Measurements from ENCODE around the gene SIGLECL1.

SIGLECL1 gene

DNA sequence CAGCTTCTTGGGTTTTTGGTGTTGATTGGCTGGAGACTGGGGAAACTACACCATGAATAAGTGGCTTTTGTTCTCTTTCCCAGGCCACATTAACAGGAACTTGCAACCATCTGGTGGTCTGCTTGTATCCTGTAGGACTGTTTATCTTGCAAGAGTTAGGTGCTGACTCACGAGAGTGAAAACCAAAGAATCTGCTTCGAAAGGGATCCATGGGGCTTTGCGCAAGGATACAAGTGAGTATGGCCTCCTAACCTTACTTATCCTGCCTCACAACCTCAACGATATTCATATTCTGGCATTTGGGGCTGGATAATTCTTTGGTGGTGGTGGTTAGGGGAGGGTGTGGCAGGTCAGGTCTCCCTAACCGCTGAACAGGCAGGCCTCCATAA, 4.7 kb upstream of the SIGLECL1 start:
- H3K27ac ChIP-seq (ENCODE audit: low read length) = no peak overlapping the region
- no peaks in the 10 kb centered on the region for H4K20me1 ChIP-seq (ENCODE audit: insufficient read depth, low read length)
- ATAC-seq (ENCODE audit: insufficient read depth, low read depth) = no peak
- H3K36me3 ChIP-seq (ENCODE audit: insufficient read depth, low read length) = no peaks in the 10 kb centered on the region
- no peak overlapping the region for H3K9ac ChIP-seq (ENCODE audit: low read depth, low read length)
- H3K79me2 ChIP-seq (ENCODE audit: insufficient read depth, low read length) = no peaks in the 10 kb centered on the region
- no peak for TF ChIP-seq EZH2 (IDR thresholded peaks at IDR 0.05; ENCODE audit: borderline replicate concordance, low read depth, low read length, severe bottlenecking)
- TF ChIP-seq, protein P1, sequence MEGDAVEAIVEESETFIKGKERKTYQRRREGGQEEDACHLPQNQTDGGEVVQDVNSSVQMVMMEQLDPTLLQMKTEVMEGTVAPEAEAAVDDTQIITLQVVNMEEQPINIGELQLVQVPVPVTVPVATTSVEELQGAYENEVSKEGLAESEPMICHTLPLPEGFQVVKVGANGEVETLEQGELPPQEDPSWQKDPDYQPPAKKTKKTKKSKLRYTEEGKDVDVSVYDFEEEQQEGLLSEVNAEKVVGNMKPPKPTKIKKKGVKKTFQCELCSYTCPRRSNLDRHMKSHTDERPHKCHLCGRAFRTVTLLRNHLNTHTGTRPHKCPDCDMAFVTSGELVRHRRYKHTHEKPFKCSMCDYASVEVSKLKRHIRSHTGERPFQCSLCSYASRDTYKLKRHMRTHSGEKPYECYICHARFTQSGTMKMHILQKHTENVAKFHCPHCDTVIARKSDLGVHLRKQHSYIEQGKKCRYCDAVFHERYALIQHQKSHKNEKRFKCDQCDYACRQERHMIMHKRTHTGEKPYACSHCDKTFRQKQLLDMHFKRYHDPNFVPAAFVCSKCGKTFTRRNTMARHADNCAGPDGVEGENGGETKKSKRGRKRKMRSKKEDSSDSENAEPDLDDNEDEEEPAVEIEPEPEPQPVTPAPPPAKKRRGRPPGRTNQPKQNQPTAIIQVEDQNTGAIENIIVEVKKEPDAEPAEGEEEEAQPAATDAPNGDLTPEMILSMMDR (IDR thresholded peaks at IDR 0.05; ENCODE audit: borderline replicate concordance, extremely low read depth, low read length, poor library complexity, severe bottlenecking) = no peak
- no peaks in the 10 kb centered on the region for H3K4me1 ChIP-seq (ENCODE audit: insufficient read depth, low read length)
- H3K4me3 ChIP-seq (ENCODE audit: low read depth in 1 of 2, low read length in 2 of 2) = no peak overlapping the region
- H3K27me3 ChIP-seq (ENCODE audit: insufficient read depth, low read length, poor library complexity) = no peaks in the 10 kb centered on the region
- H3K4me2 ChIP-seq (ENCODE audit: insufficient read depth, low read length) = no peak overlapping the region
- DNase-seq = no peak
- H2AFZ ChIP-seq (ENCODE audit: low read depth, low read length) = no peak overlapping the region
- H3K9me3 ChIP-seq (ENCODE audit: insufficient read depth, low read length, severe bottlenecking) = no peaks in the 10 kb centered on the region

GRCh38 chr19:51247972-51248590, 2.8 kb upstream of the SIGLECL1 start:
- DNase-seq = no peak
- no peak for TF ChIP-seq EZH2 (IDR thresholded peaks at IDR 0.05; ENCODE audit: borderline replicate concordance, low read depth, low read length, severe bottlenecking)
- TF ChIP-seq, protein P1 (IDR thresholded peaks at IDR 0.05; ENCODE audit: borderline replicate concordance, extremely low read depth, low read length, poor library complexity, severe bottlenecking) = no peak
- ATAC-seq (ENCODE audit: insufficient read depth, low read depth) = no peak
- Histone ChIP-seq H3K27me3 (ENCODE audit: insufficient read depth, low read length, poor library complexity) (no peaks in the 10 kb centered on the region), H3K9ac (ENCODE audit: low read depth, low read length) (no peak overlapping the region), H3K4me1 (ENCODE audit: insufficient read depth, low read length) (no peaks in the 10 kb centered on the region), H3K9me3 (ENCODE audit: insufficient read depth, low read length, severe bottlenecking) (no peaks in the 10 kb centered on the region), H3K79me2 (ENCODE audit: insufficient read depth, low read length) (no peaks in the 10 kb centered on the region), H4K20me1 (ENCODE audit: insufficient read depth, low read length) (no peaks in the 10 kb centered on the region), H3K4me2 (ENCODE audit: insufficient read depth, low read length) (no peak overlapping the region), H3K36me3 (ENCODE audit: insufficient read depth, low read length) (no peaks in the 10 kb centered on the region), H3K27ac (ENCODE audit: low read length) (no peak overlapping the region), H3K4me3 (ENCODE audit: low read depth in 1 of 2, low read length in 2 of 2) (no peak overlapping the region), H2AFZ (ENCODE audit: low read depth, low read length) (no peak overlapping the region)

DNA sequence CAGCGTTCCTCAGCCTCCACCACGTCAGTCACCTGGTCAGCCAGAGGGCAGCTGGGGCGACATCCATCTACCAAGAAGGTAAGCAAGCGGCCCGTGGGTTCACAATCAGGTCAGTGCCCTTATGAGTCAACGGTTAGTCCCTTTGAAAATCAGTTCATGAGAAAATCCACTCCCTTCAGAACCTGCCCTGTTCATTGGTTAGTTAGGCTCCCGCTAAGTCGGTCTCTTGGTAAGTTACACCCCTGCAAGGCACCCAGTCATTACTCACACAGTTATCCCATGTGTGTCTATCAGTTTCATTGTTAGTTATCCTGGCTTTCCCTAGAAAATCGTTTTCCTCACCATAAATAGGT, 564 bp downstream of the SIGLECL1 start:
- Histone ChIP-seq H2AFZ (ENCODE audit: low read depth, low read length) (no peak overlapping the region), H3K4me3 (ENCODE audit: low read depth in 1 of 2, low read length in 2 of 2) (no peak overlapping the region), H3K4me1 (ENCODE audit: insufficient read depth, low read length) (no peaks in the 10 kb centered on the region), H4K20me1 (ENCODE audit: insufficient read depth, low read length) (no peaks in the 10 kb centered on the region), H3K9me3 (ENCODE audit: insufficient read depth, low read length, severe bottlenecking) (no peaks in the 10 kb centered on the region), H3K27me3 (ENCODE audit: insufficient read depth, low read length, poor library complexity) (no peaks in the 10 kb centered on the region), H3K79me2 (ENCODE audit: insufficient read depth, low read length) (no peaks in the 10 kb centered on the region), H3K9ac (ENCODE audit: low read depth, low read length) (no peak overlapping the region), H3K36me3 (ENCODE audit: insufficient read depth, low read length) (no peaks in the 10 kb centered on the region), H3K4me2 (ENCODE audit: insufficient read depth, low read length) (no peak overlapping the region), H3K27ac (ENCODE audit: low read length) (no peak overlapping the region)
- TF ChIP-seq, protein P1 (IDR thresholded peaks at IDR 0.05; ENCODE audit: borderline replicate concordance, extremely low read depth, low read length, poor library complexity, severe bottlenecking) = no peak
- no peak for TF ChIP-seq EZH2 (IDR thresholded peaks at IDR 0.05; ENCODE audit: borderline replicate concordance, low read depth, low read length, severe bottlenecking)
- DNase-seq (no peak), ATAC-seq (ENCODE audit: insufficient read depth, low read depth) (no peak)
